ENCODE results near the gene PDZRN3. TPM values are rescaled to one million over a fixed set of nuclear protein-coding genes. Genes with fewer than 3 reads are reported as not detected.

PDZRN3 gene
- total RNA-seq, 2 donors from 2014 or later, result 30.8 to 60.6 TPM

- ATAC-seq (no peak), DNase-seq (no peak)
- intact Hi-C loops (cut with DNase I), result no loop called here
Measured at GRCh38 chr3:73538486-73538885, 86.3 kb downstream of the PDZRN3 start.

- intact Hi-C loops (cut with DNase I), result no loop called here
- DNase-seq (no peak), ATAC-seq (no peak)
Measured at GRCh38 chr3:73536952-73537351, 87.8 kb downstream of the PDZRN3 start.

- ATAC-seq (no peak), DNase-seq (no peak)
- intact Hi-C loops (cut with DNase I), result no loop called here
Measured at GRCh38 chr3:73536336-73536895, 88.3 kb downstream of the PDZRN3 start.

GRCh38 chr3:73535931-73536330, 88.8 kb downstream of the PDZRN3 start:
- DNase-seq (no peak), ATAC-seq (no peak)
- intact Hi-C loops (cut with DNase I), result no loop called here

GRCh38 chr3:73535137-73535536, 89.6 kb downstream of the PDZRN3 start:
- ATAC-seq (no peak), DNase-seq (no peak)
- intact Hi-C loops (cut with DNase I), result no loop called here

- peak; percentile 35 to 65 for ATAC-seq
- no peak for DNase-seq
- intact Hi-C loops (cut with DNase I), result no loop called here
Measured at GRCh38 chr3:73530022-73530396, 94.7 kb downstream of the PDZRN3 start.

GRCh38 chr3:73529308-73530021, 95.3 kb downstream of the PDZRN3 start:
- intact Hi-C loops (cut with DNase I), result no loop called here
- DNase-seq (no peak), ATAC-seq (peak in 1 of 2 donors; percentile 53)

GRCh38 chr3:73525591-73525990, 99.2 kb downstream of the PDZRN3 start:
- intact Hi-C loops (cut with DNase I), result no loop called here
- ATAC-seq, result no peak
- no peak for DNase-seq

- no peak for ATAC-seq
- intact Hi-C loops (cut with DNase I), result no loop called here
- no peak for DNase-seq
Measured at GRCh38 chr3:73523661-73524060, 101.1 kb downstream of the PDZRN3 start.

GRCh38 chr3:73521734-73522336, 102.9 kb downstream of the PDZRN3 start:
- ATAC-seq (no peak), DNase-seq (no peak)
- intact Hi-C loops (cut with DNase I), result no loop called here

- DNase-seq (no peak), ATAC-seq (peak; percentile 65 to 79)
- intact Hi-C loops (cut with DNase I), result no loop called here
Measured at GRCh38 chr3:73520931-73521461, 103.7 kb downstream of the PDZRN3 start.

GRCh38 chr3:73516631-73517030, 108.1 kb downstream of the PDZRN3 start:
- no peak for DNase-seq
- intact Hi-C loops (cut with DNase I), result loop anchor here in 1 of 2 donors (10.0 kb wide), 1 partner anchor 108 kb away; the partner anchor contains the start of gene PDZRN3
- peak in 1 of 2 donors; percentile 34 for ATAC-seq

GRCh38 chr3:73513260-73513659, 111.5 kb downstream of the PDZRN3 start:
- ATAC-seq (no peak), DNase-seq (no peak)
- intact Hi-C loops (cut with DNase I), result loop anchor here in 1 of 2 donors (10.0 kb wide), 1 partner anchor 112 kb away; the partner anchor contains the start of gene PDZRN3

GRCh38 chr3:73511571-73512525, 112.9 kb downstream of the PDZRN3 start:
- intact Hi-C loops (cut with DNase I), result loop anchor here in 1 of 2 donors (10.0 kb wide), 1 partner anchor 113 kb away; the partner anchor contains the start of gene PDZRN3
- no peak for ATAC-seq
- DNase-seq, result no peak

GRCh38 chr3:73510784-73511183, 114.0 kb downstream of the PDZRN3 start:
- intact Hi-C loops (cut with DNase I), result loop anchor here in 1 of 2 donors (10.0 kb wide), 1 partner anchor 114 kb away; the partner anchor contains the start of gene PDZRN3
- ATAC-seq, result no peak

GRCh38 chr3:73510334-73510733, 114.4 kb downstream of the PDZRN3 start:
- intact Hi-C loops (cut with DNase I), result loop anchor here in 1 of 2 donors (10.0 kb wide), 1 partner anchor 114 kb away; the partner anchor contains the start of gene PDZRN3

More at GRCh38 chr3:73510784-73511183, 114.0 kb downstream of the PDZRN3 start:
- no peak for DNase-seq

GRCh38 chr3:73509816-73510215, 114.9 kb downstream of the PDZRN3 start:
- ATAC-seq, result no peak
- DNase-seq, result no peak
- intact Hi-C loops (cut with DNase I), result loop anchor here (5.0 to 10.0 kb wide), 3 partner anchors 112 to 337 kb away; partner anchors contain the start of gene PDZRN3 (in 2 of the 2)

More at GRCh38 chr3:73510334-73510733, 114.4 kb downstream of the PDZRN3 start:
- ATAC-seq (no peak), DNase-seq (no peak)

- intact Hi-C loops (cut with DNase I), result loop anchor here in 1 of 2 donors (5.0 kb wide), 2 partner anchors 113 to 338 kb away; partner anchors contain the start of gene PDZRN3
- no peak for ATAC-seq
- DNase-seq, result no peak
Measured at GRCh38 chr3:73509066-73509465, 115.7 kb downstream of the PDZRN3 start.

Data from left cardiac atrium (tissue), 4 donors.